ENCODE results near the gene NEU2. TPM values are rescaled to one million over a fixed set of nuclear protein-coding genes. Genes with fewer than 3 reads are reported as not detected.
A peak's percentile ranks its signal among the peaks of the same experiment; 100 is the strongest.

The NEU2 gene
- total RNA-seq, 6 donors from 2014 or later = not detected

- H3K27ac ChIP-seq = peak overlapping the region; percentile 84 to 95 (median 86)
- DNase-seq = peak; percentile 28 to 87
- ATAC-seq (ENCODE audit: low FRiP score in 2 of 2) = peak; percentile 72
- H3K4me1 ChIP-seq = peaks cover 66 to 80% (median 74%) of the 10 kb centered on the region in 4 donors
- H3K4me3 ChIP-seq = no peak overlapping the region
- TF ChIP-seq CTCF (IDR thresholded peaks at IDR 0.05) = no peak
- peak in 1 of 4 donors; percentile 55 for TF ChIP-seq POLR2A (IDR thresholded peaks at IDR 0.05)
- TF ChIP-seq EP300 (IDR thresholded peaks at IDR 0.05) = peak in 3 of 4 donors; percentile 25 to 76 (median 58)
- peak; percentile 85 to 89 for TF ChIP-seq POLR2AphosphoS5 (IDR thresholded peaks at IDR 0.05)
- H3K36me3 ChIP-seq = no peaks in the 10 kb centered on the region
- H3K27me3 ChIP-seq = no peaks in the 10 kb centered on the region
- no peaks in the 10 kb centered on the region for H3K9me3 ChIP-seq
- WGBS, 2 donors = 25 to 27% methylated on average over 13 of the region's 13 CpGs
Observed at GRCh38 chr2:233084488-233084887, 52.0 kb downstream of the NEU2 start.

Other genes starting within 250 kb of the NEU2 start
- 1 to 10 TPM in 3 of 6 donors, under 1 TPM in 3; 0.20 to 2.1 (median 1.0) TPM for gene SNORC, start 162.4 kb upstream of the NEU2 start, total RNA-seq
- 1 to 10 TPM in 2 of 6 donors, under 1 TPM in 3, not detected in 1; 0.29 to 6.3 (median 0.98) TPM for gene NGEF, start 19.4 kb upstream of the NEU2 start, total RNA-seq
- 100 to 1,000 TPM in 1 of 6 donors, 10 to 100 TPM in 5; 17.6 to 243 (median 31.7) TPM for gene INPP5D, start 27.7 kb downstream of the NEU2 start, total RNA-seq
- 10 to 100 TPM; 22.8 to 33.3 (median 26.4) TPM for gene ATG16L1, start 219.0 kb downstream of the NEU2 start, total RNA-seq

Measured in upper lobe of left lung (tissue), 6 donors.